Keratinocyte (primary cell): ENCODE results near the gene PPP1R7. TPM values are rescaled to one million over a fixed set of nuclear protein-coding genes. Genes with fewer than 3 reads are reported as not detected.

Experiments used
- DNase-seq: peaks from one replicate; pipeline ENCODE4 v3.0.0-alpha.2; 2011; ENCODE audit warnings: low read depth, missing footprints, low spot score
- FAIRE-seq: peaks from 2 replicates; lab custom pipeline; 2011; peaks lifted over from hg19 to GRCh38; lab: Jason Lieb, UNC
- H2AFZ ChIP-seq: 2 replicates; pipeline ENCODE4 v1.6.0; 2012; ENCODE audit warnings: low read length, control low read depth, inconsistent platforms; ENCODE audit not compliant: control insufficient read depth
- H3K27ac ChIP-seq: 2 replicates; pipeline ENCODE4 v1.5.1; 2011; ENCODE audit warnings: low read length; ENCODE audit not compliant: control insufficient read depth, insufficient read depth
- H3K27me3 ChIP-seq: 3 replicates; pipeline ENCODE4 v1.6.0; 2011; ENCODE audit warnings: low read length; ENCODE audit not compliant: control insufficient read depth, insufficient read depth; ENCODE audit errors: extremely low read depth
- H3K36me3 ChIP-seq, 2 experiments: 2 replicates in 1 of 2; 3 replicates in 1 of 2; pipeline ENCODE4 v1.5.1; 2011; ENCODE audit warnings: low read length in 2 of 2, mild to moderate bottlenecking in 1 of 2; ENCODE audit not compliant: control insufficient read depth in 2 of 2, insufficient read depth in 2 of 2; ENCODE audit errors: extremely low read depth in 1 of 2
- H3K4me1 ChIP-seq: 3 replicates; pipeline ENCODE4 v1.5.1; 2011; ENCODE audit warnings: low read length; ENCODE audit not compliant: control insufficient read depth, insufficient read depth; ENCODE audit errors: extremely low read depth
- H3K4me2 ChIP-seq: 3 replicates; pipeline ENCODE4 v1.6.0; 2011; ENCODE audit warnings: low read depth, low read length; ENCODE audit not compliant: control insufficient read depth, insufficient read depth; ENCODE audit errors: extremely low read depth
- H3K4me3 ChIP-seq, 3 experiments: fragments of 200-600 bp in 1 of 3; sonication (generic) in 1 of 3; 2 replicates in 2 of 3; 3 replicates in 1 of 3; pipeline ENCODE4 v1.5.1; 2011 to 2016; ENCODE audit warnings: low read length in 3 of 3, mild to moderate bottlenecking in 3 of 3, control low read depth in 2 of 3, inconsistent platforms in 1 of 3, low read depth in 1 of 3, mixed read lengths in 1 of 3, mixed run types in 1 of 3, moderate library complexity in 1 of 3; ENCODE audit not compliant: control insufficient read depth in 2 of 3, insufficient read depth in 2 of 3; ENCODE audit errors: extremely low read depth in 1 of 3
- H3K79me2 ChIP-seq: 2 replicates; pipeline ENCODE4 v1.6.0; 2012; ENCODE audit warnings: low read length; ENCODE audit not compliant: control insufficient read depth, insufficient read depth
- H3K9ac ChIP-seq: 3 replicates; pipeline ENCODE4 v1.6.0; 2011; ENCODE audit warnings: low read length; ENCODE audit not compliant: control insufficient read depth, insufficient read depth; ENCODE audit errors: extremely low read depth
- H3K9me1 ChIP-seq: 3 replicates; pipeline ENCODE4 v1.6.0; 2011; ENCODE audit warnings: low read length; ENCODE audit not compliant: control insufficient read depth, insufficient read depth; ENCODE audit errors: extremely low read depth
- H3K9me3 ChIP-seq: 2 replicates; pipeline ENCODE4 v1.5.1; 2012; ENCODE audit warnings: low read depth, low read length; ENCODE audit not compliant: control insufficient read depth
- H4K20me1 ChIP-seq: 3 replicates; pipeline ENCODE4 v1.6.0; 2011; ENCODE audit warnings: low read length; ENCODE audit not compliant: control insufficient read depth, insufficient read depth; ENCODE audit errors: extremely low read depth
- CTCF ChIP-seq, 3 experiments: IDR thresholded peaks in 1 of 3; conservative IDR thresholded peaks in 1 of 3; optimal IDR thresholded peaks in 1 of 3; 2 replicates in 2 of 3; 3 replicates in 1 of 3; pipeline versions ENCODE3 to v1.5.1; 2011; ENCODE audit warnings: low read length in 3 of 3, mild to moderate bottlenecking in 3 of 3, moderate library complexity in 2 of 3, control low read depth in 1 of 3, inconsistent platforms in 1 of 3; ENCODE audit not compliant: insufficient read depth in 2 of 3; ENCODE audit errors: extremely low read depth in 1 of 3
- EZH2 ChIP-seq: IDR thresholded peaks from one replicate; pipeline ENCODE4 v1.6.1; 2012; ENCODE audit warnings: inconsistent platforms, mild to moderate bottlenecking, low read length, moderate library complexity
- dilution Hi-C: fragments of 300-500 bp; cut with MboI; formaldehyde crosslinking; loops from one replicate; pipeline ENCODE4 v1.7.0; 2020; ENCODE audit warnings: low sequenced_read_pairs; ENCODE audit not compliant: extremely low pct_ligation_motif_present
- polyA plus RNA-seq, 5 experiments: library from polyadenylated mRNA; depleted of rRNA in 3 of 5; stranded (reverse) in 3 of 5; stranded (forward) in 1 of 5; unstranded in 1 of 5; fragments of >200 nt; gene quantifications; 1 replicate in 1 of 5; 2 replicates in 3 of 5; 3 replicates in 1 of 5; pipeline versions ENCODE4 v1.2.1 to v1.2.3, GENCODE V29; 2011 to 2012; ENCODE audit warnings: missing spikeins in 2 of 5, low read depth in 1 of 5, low replicate concordance in 1 of 5

The PPP1R7 gene
- polyA plus RNA-seq, 1 donor (not counting 4 experiments of a cell fraction or from before 2014, with no cell fraction given), result 84.9 TPM

GRCh38 chr2:241120440-241120839, 29.8 kb upstream of the PPP1R7 start:
- DNase-seq (no peak), FAIRE-seq (no peak)
- Histone ChIP-seq H3K36me3 (peaks cover 0 to 4% of the 10 kb centered on the region in 2 experiments), H3K9me3 (no peaks in the 10 kb centered on the region), H3K27ac (no peak overlapping the region), H3K4me2 (no peak overlapping the region), H3K9me1 (no peaks in the 10 kb centered on the region), H3K4me3 (no peak overlapping the region), H4K20me1 (no peaks in the 10 kb centered on the region), H3K79me2 (no peaks in the 10 kb centered on the region), H3K9ac (no peak overlapping the region), H2AFZ (no peak overlapping the region), H3K4me1 (peaks cover 8% of the 10 kb centered on the region), H3K27me3 (no peaks in the 10 kb centered on the region)
- TF ChIP-seq CTCF (optimal IDR thresholded peaks at IDR 0.05 in 1 of 3, IDR thresholded peaks at IDR 0.05 in 1 of 3, conservative IDR thresholded peaks at IDR 0.05 in 1 of 3; ENCODE audit: extremely low read depth in 1 of 3, insufficient read depth in 2 of 3, low read length in 3 of 3) (no peak), EZH2 (no peak)
- dilution Hi-C loops, result no loop called here

- no peak overlapping the region for H3K4me2 ChIP-seq
- H3K27ac ChIP-seq, result no peak overlapping the region
- no peak for DNase-seq
- no peak for TF ChIP-seq CTCF (optimal IDR thresholded peaks at IDR 0.05 in 1 of 3, IDR thresholded peaks at IDR 0.05 in 1 of 3, conservative IDR thresholded peaks at IDR 0.05 in 1 of 3; ENCODE audit: extremely low read depth in 1 of 3, insufficient read depth in 2 of 3, low read length in 3 of 3)
- H3K4me1 ChIP-seq, result peaks cover 8% of the 10 kb centered on the region
- no peaks in the 10 kb centered on the region for H3K27me3 ChIP-seq
- dilution Hi-C loops, result no loop called here
- no peaks in the 10 kb centered on the region for H4K20me1 ChIP-seq
- H3K9ac ChIP-seq, result no peak overlapping the region
- H3K79me2 ChIP-seq, result no peaks in the 10 kb centered on the region
- H3K36me3 ChIP-seq, result peaks cover 0 to 4% of the 10 kb centered on the region in 2 experiments
- no peak overlapping the region for H2AFZ ChIP-seq
- no peak overlapping the region for H3K4me3 ChIP-seq
- no peaks in the 10 kb centered on the region for H3K9me3 ChIP-seq
- peak; percentile 29 for FAIRE-seq
- no peaks in the 10 kb centered on the region for H3K9me1 ChIP-seq
Measured at GRCh38 chr2:241121008-241121407, 29.3 kb upstream of the PPP1R7 start.
